Skeletal muscle satellite cell (primary cell): ENCODE data around the gene DRC7.
"Not testable (repeated sequence)": the region's sequence is repeated elsewhere in the genome, so short reads cannot be mapped to it uniquely, and the experiment has no call there.

ENCODE experiments used
- H3K27me3 ChIP-seq: 2 replicates; pipeline ENCODE4 v1.7.0; 2013; ENCODE audit warnings: low read length; ENCODE audit not compliant: control insufficient read depth, insufficient read depth
- H3K36me3 ChIP-seq: 2 replicates; pipeline ENCODE4 v1.7.0; 2013; ENCODE audit warnings: mild to moderate bottlenecking, control low read depth, low read length; ENCODE audit not compliant: insufficient read depth
- H3K4me1 ChIP-seq: 2 replicates; pipeline ENCODE4 v1.7.0; 2013; ENCODE audit warnings: low read length; ENCODE audit not compliant: control insufficient read depth, insufficient read depth
- H3K4me2 ChIP-seq: 2 replicates; pipeline ENCODE4 v1.7.0; 2013; ENCODE audit warnings: mild to moderate bottlenecking, low read length
- H3K4me3 ChIP-seq: 2 replicates; pipeline ENCODE4 v1.7.0; 2013; ENCODE audit warnings: low read length
- H3K9ac ChIP-seq: 2 replicates; pipeline ENCODE4 v1.7.0; 2013; ENCODE audit warnings: mild to moderate bottlenecking, low read depth, low read length, moderate library complexity
- H3K9me3 ChIP-seq: replicated peaks from 2 replicates; pipeline ENCODE4 v1.7.0; 2013; ENCODE audit warnings: mild to moderate bottlenecking, control low read depth, low read length

Gene DRC7

DNA sequence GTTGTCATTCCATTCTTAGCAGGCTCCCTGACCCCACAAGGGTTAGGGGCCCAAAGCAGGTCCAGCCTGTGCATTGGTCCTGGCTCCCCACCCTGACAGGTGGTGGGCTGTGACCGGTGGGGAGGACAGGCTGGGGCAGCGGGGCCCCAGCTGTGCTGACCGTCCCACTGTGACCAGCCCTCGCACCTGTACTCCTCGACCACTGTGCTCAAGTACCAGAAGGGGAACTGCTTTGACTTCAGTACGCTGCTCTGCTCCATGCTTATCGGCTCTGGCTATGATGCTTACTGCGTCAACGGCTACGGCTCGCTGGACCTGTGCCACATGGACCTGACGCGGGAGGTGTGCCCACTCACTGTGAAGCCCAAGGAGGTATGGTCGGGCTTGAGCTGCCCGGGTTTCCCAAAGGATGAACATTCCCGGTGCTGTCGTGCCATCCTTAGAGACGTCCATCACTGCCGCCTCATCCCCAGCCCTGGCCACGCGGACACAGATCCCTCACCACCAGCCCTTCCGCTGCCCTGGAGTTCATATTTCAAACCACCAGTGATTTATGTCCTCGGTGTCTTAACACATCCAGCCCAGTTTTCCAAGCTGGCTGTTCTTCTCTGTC, 7.3 kb downstream of the DRC7 start:
- Histone ChIP-seq H3K27me3 (peaks cover 34% of the 10 kb centered on the region), H3K4me2 (no peak overlapping the region), H3K4me1 (no peaks in the 10 kb centered on the region), H3K9ac (no peak overlapping the region), H3K9me3 (no peaks in the 10 kb centered on the region), H3K4me3 (no peak overlapping the region), H3K36me3 (no peaks in the 10 kb centered on the region)

DNA sequence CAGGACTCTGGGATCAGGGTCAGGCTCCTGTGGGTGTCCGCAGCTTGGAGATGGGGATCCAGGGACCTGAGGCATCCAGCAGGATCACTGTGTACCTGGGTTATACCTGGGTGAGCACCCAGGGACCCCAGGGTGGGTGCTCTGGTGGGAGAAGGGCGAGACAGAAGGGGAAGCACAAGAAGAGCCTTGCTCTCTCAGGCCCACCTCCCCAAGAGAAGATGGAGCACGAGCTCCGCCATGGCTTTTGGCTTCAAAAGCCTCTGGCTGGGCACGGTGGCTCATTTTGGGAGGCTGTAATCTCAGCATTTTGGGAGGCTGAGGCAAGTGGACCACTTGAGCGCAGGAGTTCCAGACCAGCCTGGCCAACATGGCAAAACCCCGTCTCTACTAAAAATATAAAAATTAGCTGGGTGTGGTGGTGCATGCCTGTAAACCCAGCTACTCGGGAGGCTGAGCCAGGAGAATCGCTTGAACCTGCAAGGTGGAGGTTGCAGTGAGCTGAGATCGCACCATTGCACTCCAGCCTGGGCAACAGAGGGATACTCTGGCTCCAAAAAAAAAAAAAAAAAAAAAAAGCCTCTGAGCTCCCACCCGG, 8.9 kb downstream of the DRC7 start:
- Histone ChIP-seq H3K4me3 (no peak overlapping the region), H3K36me3 (no peaks in the 10 kb centered on the region), H3K9me3 (no peaks in the 10 kb centered on the region), H3K27me3 (peaks cover 44% of the 10 kb centered on the region), H3K4me1 (no peaks in the 10 kb centered on the region), H3K9ac (no peak overlapping the region), H3K4me2 (no peak overlapping the region)

DNA sequence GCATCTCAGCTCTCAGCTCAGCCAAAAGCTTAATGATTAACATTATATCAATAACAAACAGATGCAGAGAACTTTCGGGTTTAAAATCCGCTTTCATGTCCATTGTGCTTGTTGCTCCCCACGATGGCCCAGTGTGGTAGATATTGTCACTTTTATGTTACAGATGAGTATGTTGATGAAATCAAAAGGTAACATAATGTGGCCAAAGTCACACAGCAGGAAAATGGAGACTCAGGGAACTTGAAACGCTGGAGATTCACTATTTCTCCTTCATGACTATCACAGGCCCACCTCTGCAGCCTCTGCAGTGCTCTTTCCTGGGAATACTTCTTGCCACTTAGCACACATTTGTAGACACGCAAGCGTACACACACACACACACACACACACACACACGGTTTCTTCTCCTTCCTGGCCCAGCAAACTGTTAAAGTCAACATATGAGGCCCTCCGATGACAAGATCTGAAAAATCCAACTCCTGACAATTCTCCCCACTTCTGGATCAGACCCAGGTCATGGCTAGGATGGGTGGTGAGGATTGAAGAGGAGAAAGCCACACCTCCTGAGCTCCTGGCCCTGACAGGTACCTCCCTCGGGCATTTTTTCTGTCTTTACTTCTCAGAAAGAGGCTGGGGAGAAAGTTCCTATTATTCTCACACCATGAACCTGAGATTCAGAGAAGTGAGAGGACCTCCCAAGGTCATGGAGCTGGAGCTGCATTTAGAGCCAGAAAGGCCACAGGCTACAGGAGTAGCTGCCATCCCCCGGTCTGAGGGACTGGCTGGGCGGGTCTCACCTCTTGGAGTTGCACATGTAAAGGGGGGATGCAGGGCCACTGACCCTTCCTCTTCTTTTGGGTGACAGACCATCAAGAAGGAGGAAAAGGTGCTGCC, 9.7 kb downstream of the DRC7 start:
- Histone ChIP-seq H3K36me3 (no peaks in the 10 kb centered on the region), H3K4me1 (no peaks in the 10 kb centered on the region), H3K4me3 (no peak overlapping the region), H3K4me2 (no peak overlapping the region), H3K27me3 (peaks cover 45% of the 10 kb centered on the region), H3K9me3 (no peaks in the 10 kb centered on the region), H3K9ac (no peak overlapping the region)

DNA sequence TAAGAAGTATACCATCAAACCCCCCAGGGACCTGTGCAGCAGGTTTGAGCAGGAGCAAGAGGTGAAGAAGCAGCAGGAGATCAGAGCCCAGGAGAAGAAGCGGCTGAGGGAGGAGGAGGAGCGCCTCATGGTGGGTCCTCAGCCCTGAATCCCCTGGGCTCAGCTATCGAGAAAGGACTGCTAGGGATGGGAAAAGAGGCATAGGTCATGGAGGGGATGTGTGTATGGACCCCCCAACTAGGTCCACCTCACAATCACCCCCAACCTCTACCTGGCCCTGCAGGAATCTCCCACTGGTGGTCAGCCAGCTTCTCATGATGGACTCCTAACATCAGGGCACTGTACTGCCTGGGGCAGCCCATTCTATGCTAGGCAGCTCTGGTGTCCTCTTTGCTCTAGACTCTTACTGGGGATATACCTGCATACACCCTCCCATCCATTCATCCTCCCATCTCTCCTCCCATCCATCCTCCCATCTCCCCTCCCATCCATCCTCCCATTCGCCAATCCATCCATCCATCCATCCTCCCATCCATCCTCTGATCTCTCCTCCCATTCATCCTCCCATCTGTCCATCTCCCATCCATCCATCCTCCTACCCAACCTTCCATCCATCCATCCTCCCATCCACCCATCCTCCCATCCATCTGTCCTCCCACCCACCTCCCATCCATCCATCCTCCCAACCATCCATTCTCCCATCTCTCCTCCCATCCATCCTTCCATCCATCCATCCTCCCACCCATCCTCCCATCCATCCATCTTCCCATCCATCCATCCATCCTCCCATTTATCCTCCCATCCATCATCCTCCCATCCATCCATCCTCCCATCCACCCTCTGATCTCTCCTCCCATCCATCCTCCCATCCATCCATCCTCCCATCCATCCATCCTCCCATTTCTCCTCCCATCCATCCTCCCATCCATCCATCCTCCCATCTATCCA, 10.6 kb downstream of the DRC7 start:
- Histone ChIP-seq H3K4me2 (no peak overlapping the region), H3K27me3 (peaks cover 50% of the 10 kb centered on the region), H3K36me3 (no peaks in the 10 kb centered on the region), H3K4me3 (no peak overlapping the region), H3K9ac (no peak overlapping the region), H3K9me3 (no peaks in the 10 kb centered on the region), H3K4me1 (no peaks in the 10 kb centered on the region)

DNA sequence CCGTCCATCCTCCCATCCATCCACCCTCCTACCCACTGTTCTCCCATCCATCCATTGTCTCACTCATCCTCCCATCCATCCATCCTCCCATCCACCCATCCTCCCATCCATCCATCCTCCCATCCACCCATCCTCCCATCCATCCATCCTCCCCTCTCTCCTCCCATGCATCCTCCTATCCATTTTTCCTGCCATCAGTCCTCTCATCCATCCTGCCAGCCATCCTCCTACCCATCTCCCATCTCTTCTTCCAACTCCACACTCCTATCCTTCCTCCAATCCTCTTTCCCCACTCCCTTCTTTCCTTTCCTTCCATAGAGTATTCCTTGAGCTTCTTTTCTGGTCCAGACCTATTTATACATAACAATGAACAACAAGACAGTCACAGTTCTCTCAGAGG, 12.1 kb downstream of the DRC7 start:
- no peaks in the 10 kb centered on the region for H3K9me3 ChIP-seq
- no peak overlapping the region for H3K4me2 ChIP-seq
- H3K4me3 ChIP-seq: no peak overlapping the region
- H3K4me1 ChIP-seq: no peaks in the 10 kb centered on the region
- no peak overlapping the region for H3K9ac ChIP-seq
- peaks cover 59% of the 10 kb centered on the region for H3K27me3 ChIP-seq
- no peaks in the 10 kb centered on the region for H3K36me3 ChIP-seq

DNA sequence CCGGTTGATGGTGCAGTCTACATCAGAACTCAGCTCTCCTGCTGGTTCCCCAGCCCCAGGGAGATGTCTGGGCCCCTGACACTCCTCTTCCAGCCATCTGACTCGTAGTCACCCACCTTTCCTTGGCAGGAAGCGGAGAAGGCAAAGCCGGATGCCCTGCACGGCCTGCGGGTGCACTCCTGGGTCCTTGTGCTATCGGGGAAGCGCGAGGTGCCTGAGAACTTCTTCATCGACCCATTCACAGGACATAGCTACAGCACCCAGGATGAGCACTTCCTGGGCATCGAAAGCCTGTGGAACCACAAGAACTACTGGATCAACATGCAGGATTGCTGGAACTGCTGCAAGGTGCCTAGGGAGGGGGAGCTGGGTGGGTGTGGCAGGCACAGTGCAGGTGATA, 12.7 kb downstream of the DRC7 start:
- no peaks in the 10 kb centered on the region for H3K36me3 ChIP-seq
- no peak overlapping the region for H3K4me3 ChIP-seq
- no peak overlapping the region for H3K9ac ChIP-seq
- H3K9me3 ChIP-seq: no peaks in the 10 kb centered on the region
- H3K27me3 ChIP-seq: peaks cover 59% of the 10 kb centered on the region
- no peak overlapping the region for H3K4me2 ChIP-seq
- no peaks in the 10 kb centered on the region for H3K4me1 ChIP-seq

DNA sequence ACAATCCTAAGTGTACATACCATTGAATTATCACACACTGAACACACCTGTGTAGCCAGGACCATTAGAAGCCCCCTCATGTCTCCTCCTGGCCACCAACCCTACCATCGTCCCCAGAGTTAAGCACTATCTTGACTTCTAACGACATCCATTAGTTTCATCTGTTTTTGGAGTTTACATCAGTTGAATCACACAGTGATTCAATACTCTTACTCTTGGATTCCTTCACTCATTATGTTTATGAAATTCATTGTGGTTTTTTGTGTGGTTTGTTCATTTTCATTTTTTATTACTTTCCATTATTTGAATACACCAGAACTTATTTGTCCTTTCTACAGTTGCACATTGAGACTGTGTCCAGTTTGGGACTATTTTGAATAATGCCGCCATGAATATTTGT, 13.6 kb downstream of the DRC7 start:
- Histone ChIP-seq H3K36me3 (no peaks in the 10 kb centered on the region), H3K9me3 (no peaks in the 10 kb centered on the region), H3K9ac (no peak overlapping the region), H3K27me3 (peaks cover 65% of the 10 kb centered on the region), H3K4me3 (no peak overlapping the region), H3K4me1 (no peaks in the 10 kb centered on the region), H3K4me2 (no peak overlapping the region)

DNA sequence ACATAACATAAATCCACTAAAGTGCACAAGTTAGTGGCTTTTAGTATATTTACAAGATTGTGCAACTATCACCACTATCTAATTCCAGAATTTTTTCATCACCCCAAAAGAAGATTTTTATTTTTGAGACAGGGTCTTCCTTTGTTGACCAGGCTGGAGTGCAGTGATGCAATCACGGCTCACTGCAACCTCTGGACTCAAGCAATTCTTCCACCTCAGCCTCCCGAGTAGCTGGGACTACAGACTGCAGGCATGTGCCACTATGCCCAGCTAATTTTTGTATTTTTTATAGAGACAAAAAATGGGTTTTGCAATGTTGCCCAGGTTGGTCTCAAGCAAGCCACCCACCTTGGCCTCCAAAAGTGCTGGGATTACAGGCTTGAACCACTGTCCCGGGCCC, 15.1 kb downstream of the DRC7 start:
- Histone ChIP-seq H3K27me3 (peaks cover 68% of the 10 kb centered on the region), H3K4me3 (no peak overlapping the region), H3K36me3 (no peaks in the 10 kb centered on the region), H3K9ac (no peak overlapping the region), H3K4me1 (no peaks in the 10 kb centered on the region), H3K4me2 (no peak overlapping the region), H3K9me3 (no peaks in the 10 kb centered on the region)

DNA sequence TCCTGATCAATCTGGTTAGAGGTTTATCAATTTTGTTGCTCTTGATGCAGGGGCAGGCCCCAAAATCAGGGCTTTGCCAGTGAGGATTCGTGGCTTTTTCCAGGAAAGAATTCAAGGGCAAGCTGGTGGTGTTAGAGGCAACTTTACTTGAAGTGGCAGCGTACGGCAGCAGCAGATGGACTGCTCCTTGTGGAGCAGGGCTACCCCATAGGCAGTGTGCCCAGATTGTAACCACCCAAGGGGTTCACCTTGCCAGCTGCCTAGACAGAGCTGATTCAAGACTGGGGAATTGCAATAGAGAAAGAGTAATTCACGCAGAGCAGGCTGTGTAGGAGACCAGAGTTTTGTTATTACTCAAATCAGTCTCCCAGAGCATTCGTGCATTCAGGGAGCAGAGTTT, 16.7 kb downstream of the DRC7 start:
- no peaks in the 10 kb centered on the region for H3K36me3 ChIP-seq
- H3K4me1 ChIP-seq: no peaks in the 10 kb centered on the region
- no peak overlapping the region for H3K4me2 ChIP-seq
- H3K27me3 ChIP-seq: peaks cover 73% of the 10 kb centered on the region
- no peak overlapping the region for H3K9ac ChIP-seq
- H3K9me3 ChIP-seq: no peaks in the 10 kb centered on the region
- no peak overlapping the region for H3K4me3 ChIP-seq

DNA sequence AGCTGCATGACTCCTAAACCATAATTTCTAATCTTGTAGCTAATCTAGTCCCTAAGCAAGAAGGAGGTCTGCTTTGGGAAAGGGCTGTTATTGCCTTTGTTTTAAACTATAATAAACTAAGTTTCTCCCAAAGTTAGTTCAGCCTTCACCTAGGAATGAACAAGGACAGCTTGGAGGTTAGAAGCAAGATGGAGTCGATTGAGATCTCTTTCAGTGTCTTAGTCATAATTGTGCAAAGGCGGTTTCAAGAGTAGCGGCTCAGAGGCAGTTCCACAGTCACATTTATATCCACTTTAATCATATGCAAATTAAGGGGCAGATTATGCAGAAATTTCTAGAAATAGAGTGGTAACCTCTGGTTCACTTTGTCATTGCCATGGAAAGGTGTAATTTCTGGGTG, 17.4 kb downstream of the DRC7 start:
- Histone ChIP-seq H3K9me3 (no peaks in the 10 kb centered on the region), H3K27me3 (peaks cover 77% of the 10 kb centered on the region), H3K36me3 (no peaks in the 10 kb centered on the region), H3K4me3 (no peak overlapping the region), H3K4me1 (no peaks in the 10 kb centered on the region), H3K4me2 (no peak overlapping the region), H3K9ac (no peak overlapping the region)

- H3K4me2 ChIP-seq, H3K9ac ChIP-seq, H3K4me3 ChIP-seq, H3K9me3 ChIP-seq, H3K36me3 ChIP-seq, H3K4me1 ChIP-seq: not testable (repeated sequence)
- H3K27me3 ChIP-seq: peaks cover 76% of the 10 kb centered on the region
These were observed 18.0 kb downstream of the DRC7 start for GRCh38 chr16:57712569-57712968.
